HepG2 (cell line): ENCODE results near the gene SLC22A31. TPM values are rescaled to one million over a fixed set of nuclear protein-coding genes. Genes with fewer than 3 reads are reported as not detected.
A peak's percentile ranks its signal among the peaks of the same experiment; 100 is the strongest.

Source experiments
- CENPBD1 ChIP-seq: sonication (generic); formaldehyde crosslinking; IDR thresholded peaks from 2 replicates; pipeline ENCODE4 v1.8.0; 2022; ENCODE audit warnings: missing genetic modification reagents, low read depth, mild to moderate bottlenecking, borderline replicate concordance
- ERF ChIP-seq: IDR thresholded peaks from 2 replicates; pipeline ENCODE4 v1.6.1; 2018; ENCODE audit warnings: missing biosample characterization, missing genetic modification reagents
- HCFC1 ChIP-seq: fragments of 150-350 bp; IDR thresholded peaks from 2 replicates; pipeline ENCODE4 v1.6.1; 2014; ENCODE audit warnings: low read depth, low read length
- HMG20B ChIP-seq: conservative IDR thresholded peaks from 2 replicates; pipeline ENCODE4 v1.6.1; 2016; ENCODE audit warnings: missing genetic modification reagents, missing compliant biosample characterization
- HNF1A ChIP-seq, 2 experiments: sonication (generic) in 1 of 2; formaldehyde crosslinking in 1 of 2; IDR thresholded peaks; 2 replicates each; pipeline versions ENCODE4 v1.4.0 to v1.6.1; 2016 to 2020; ENCODE audit warnings: borderline replicate concordance in 1 of 2, low read depth in 1 of 2, mild to moderate bottlenecking in 1 of 2, missing genetic modification reagents in 1 of 2
- KLF9 ChIP-seq: IDR thresholded peaks from 2 replicates; pipeline ENCODE4 v1.6.1; 2016; ENCODE audit warnings: low read depth
- NR2F6 ChIP-seq, 2 experiments: IDR thresholded peaks; 2 replicates each; pipeline ENCODE4 v1.6.1; 2016; ENCODE audit warnings: antibody characterized with exemption in 1 of 2, mild to moderate bottlenecking in 1 of 2
- RBM39 ChIP-seq: fragments of 200-400 bp; formaldehyde crosslinking; IDR thresholded peaks from one replicate; pipeline ENCODE4 v1.6.1; 2018; ENCODE audit warnings: antibody characterized with exemption, mild to moderate bottlenecking, low read depth, low read length; ENCODE audit not compliant: poor library complexity, severe bottlenecking
- REPIN1 ChIP-seq: sonication (generic); formaldehyde crosslinking; IDR thresholded peaks from 2 replicates; pipeline ENCODE4 v1.8.0; 2022; ENCODE audit warnings: missing genetic modification reagents, low read depth, mild to moderate bottlenecking, borderline replicate concordance
- SKIL ChIP-seq: sonication (generic); formaldehyde crosslinking; IDR thresholded peaks from 2 replicates; pipeline ENCODE4 v1.8.0; 2022; ENCODE audit warnings: missing genetic modification reagents, mild to moderate bottlenecking, moderate library complexity, borderline replicate concordance
- SMARCC2 ChIP-seq: fragments of 450-650 bp; IDR thresholded peaks from 2 replicates; pipeline ENCODE4 v1.6.1; 2017; ENCODE audit warnings: antibody characterized with exemption, mild to moderate bottlenecking
- THAP11 ChIP-seq: IDR thresholded peaks from 2 replicates; pipeline ENCODE4 v1.6.1; 2016; ENCODE audit warnings: missing biosample characterization, missing genetic modification reagents
- TMF1 ChIP-seq: sonication (generic); formaldehyde crosslinking; IDR thresholded peaks from 2 replicates; pipeline ENCODE4 v1.8.1; 2022; ENCODE audit warnings: low read depth, missing genetic modification reagents
- ZBTB26 ChIP-seq: IDR thresholded peaks from 2 replicates; pipeline ENCODE4 v1.6.1; 2016; ENCODE audit warnings: missing compliant biosample characterization, missing genetic modification reagents, borderline replicate concordance
- ZBTB34 ChIP-seq: sonication (generic); formaldehyde crosslinking; IDR thresholded peaks from 2 replicates; pipeline ENCODE4 v1.8.0; 2022; ENCODE audit warnings: mild to moderate bottlenecking, missing genetic modification reagents
- ZMYM2 ChIP-seq: sonication (generic); formaldehyde crosslinking; IDR thresholded peaks from 2 replicates; pipeline ENCODE4 v1.8.0; 2022; ENCODE audit warnings: mild to moderate bottlenecking, missing genetic modification reagents
- ZNF235 ChIP-seq: sonication (generic); formaldehyde crosslinking; IDR thresholded peaks from 2 replicates; pipeline ENCODE4 v1.8.1; 2023; ENCODE audit warnings: mild to moderate bottlenecking, missing genetic modification reagents, borderline replicate concordance
- polyA plus RNA-seq, 8 experiments: library from polyadenylated mRNA; depleted of rRNA in 3 of 8; stranded (reverse) in 7 of 8; unstranded in 1 of 8; fragments of >200 nt; fragmentation: Illumina TruSeq in 4 of 8; extraction: Trizol in 4 of 8; gene quantifications; 2 replicates each; pipeline versions ENCODE4 v1.2.1 to v1.2.3, GENCODE V29; 2011 to 2016; ENCODE audit warnings: low read depth in 4 of 8, missing spikeins in 1 of 8, mixed read lengths in 1 of 8; ENCODE audit not compliant: insufficient read depth in 1 of 8
- total RNA-seq, 5 experiments: library from RNA; depleted of rRNA; stranded (reverse); fragments of >200 nt; fragmentation: Illumina TruSeq; extraction: Trizol; gene quantifications; 2 replicates each; pipeline ENCODE4 v1.2.3, GENCODE V29; 2016; ENCODE audit warnings: low read depth in 1 of 5

SLC22A31 gene
- total and polyA plus RNA-seq, 2 of the 13 experiments (the other 11 are each of a cell fraction or from before 2014, with no cell fraction given): 67.3 to 83.3 TPM

GRCh38 chr16:89198417-89199240 lies 1.7 kb downstream of the SLC22A31 start (continued):
- TF ChIP-seq SKIL (CRISPR knock-in tag) (no peak), RBM39 (no peak), CENPBD1 (CRISPR knock-in tag) (no peak), ZNF235 (no peak), KLF9 (CRISPR knock-in tag) (no peak), ZMYM2 (CRISPR knock-in tag) (0 out of 2 replicates have a peak, but pooled peaks have one; percentile 9), HCFC1 (no peak), REPIN1 (CRISPR knock-in tag) (peak; percentile 2; the same call in 1 of the 2 replicates), ERF (CRISPR knock-in tag) (no peak), ZBTB26 (no peak), NR2F6 (IDR thresholded peaks at IDR 0.05) (no peak), NR2F6 (CRISPR knock-in tag; IDR thresholded peaks at IDR 0.05) (no peak), SMARCC2 (no peak), ZBTB34 (CRISPR knock-in tag) (no peak), TMF1 (CRISPR knock-in tag) (no peak), HMG20B (CRISPR knock-in tag) (no peak), THAP11 (CRISPR knock-in tag) (no peak), HNF1A (IDR thresholded peaks at IDR 0.05; ENCODE audit: low read depth) (no peak), HNF1A (CRISPR knock-in tag; IDR thresholded peaks at IDR 0.05; ENCODE audit: borderline replicate concordance) (no peak; the same call in 1 of the 2 replicates)
